ENCODE results near the gene ROBO1.
"Not testable (repeated sequence)": the region's sequence is repeated elsewhere in the genome, so short reads cannot be mapped to it uniquely, and the experiment has no call there.

ROBO1 gene

DNA sequence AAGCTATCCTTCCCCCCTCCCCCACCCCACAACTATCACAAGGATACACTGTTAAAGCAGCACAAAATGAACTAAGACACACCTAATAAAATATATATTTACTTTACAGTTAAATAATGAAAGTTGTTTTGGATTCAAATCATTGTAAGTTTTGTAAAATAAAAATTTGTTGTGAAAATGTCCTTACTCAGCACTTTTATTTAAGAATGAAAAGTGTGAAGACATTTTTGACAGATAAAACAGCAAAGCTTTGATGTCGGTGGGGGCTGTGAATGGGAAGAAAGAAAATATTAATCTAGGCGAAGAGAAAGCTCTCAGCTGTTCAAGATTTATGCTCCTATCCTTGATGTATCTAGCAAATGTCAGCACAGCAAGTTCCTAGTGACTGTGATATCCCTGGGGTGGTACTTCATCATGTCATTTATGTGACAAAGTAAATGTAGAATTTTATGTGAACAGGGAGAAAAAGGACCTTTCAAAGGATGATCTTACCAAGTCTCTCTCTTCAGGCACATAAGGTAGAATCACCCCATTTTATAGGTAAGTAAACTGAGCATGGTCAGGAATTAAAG, 216.4 kb downstream of the ROBO1 start:
- DNase-seq (ENCODE audit: low spot score) = no peak

DNA sequence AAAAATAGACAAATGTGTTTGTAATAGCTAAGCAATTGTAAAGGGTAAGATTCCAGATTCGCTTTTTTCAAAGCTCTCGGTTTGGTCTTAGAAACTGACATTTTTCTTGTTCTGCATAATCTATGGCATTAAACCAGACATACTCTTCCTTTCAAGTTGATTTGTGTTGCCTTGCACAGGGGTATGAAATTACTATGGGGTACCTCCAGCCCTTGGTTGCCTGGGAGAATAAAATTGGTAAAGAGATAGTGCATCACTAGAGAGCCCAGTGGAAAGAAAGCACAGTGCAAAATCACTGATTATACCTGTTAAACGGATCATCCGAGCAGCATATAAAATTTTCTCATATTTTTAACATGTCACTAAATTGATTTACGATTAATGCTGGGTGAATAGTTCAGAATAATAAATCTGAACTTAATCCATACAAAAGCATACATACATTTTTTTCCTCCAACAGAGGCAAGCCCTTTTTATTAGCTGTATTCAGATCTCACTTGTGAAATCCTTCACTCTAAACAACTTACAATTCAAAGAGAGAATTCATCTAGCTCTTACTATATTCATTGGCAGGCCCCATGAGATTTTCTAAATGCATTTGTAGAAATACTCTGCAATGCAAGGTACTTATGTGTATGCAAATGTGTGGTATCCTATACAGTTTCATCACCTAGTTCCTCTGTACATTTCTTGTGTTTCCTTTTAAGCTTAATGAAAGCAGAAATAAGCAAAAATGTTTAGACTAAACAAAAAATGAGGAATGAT, 224.4 kb downstream of the ROBO1 start:
- no peak for DNase-seq (ENCODE audit: low spot score)

DNA sequence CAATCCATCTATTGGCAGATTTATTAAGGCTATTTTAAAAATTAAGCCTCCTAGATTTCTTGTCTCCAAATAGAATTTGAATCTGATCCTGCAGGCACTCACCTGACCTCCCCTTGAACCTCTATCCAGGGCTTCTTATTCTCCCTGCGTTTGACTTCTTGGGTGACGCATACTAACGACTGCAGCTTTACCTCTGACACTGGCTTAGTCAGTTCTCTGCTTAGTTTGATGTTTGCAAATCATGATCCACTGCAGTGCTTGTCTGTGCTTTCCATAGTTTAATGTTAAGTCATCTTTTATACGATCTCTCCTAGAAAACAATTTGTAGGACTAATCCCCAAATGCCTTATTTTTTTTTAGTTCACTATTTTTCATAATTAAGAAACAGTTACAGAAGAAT, 233.1 kb downstream of the ROBO1 start:
- peak; percentile 36 for DNase-seq (ENCODE audit: low spot score)

DNA sequence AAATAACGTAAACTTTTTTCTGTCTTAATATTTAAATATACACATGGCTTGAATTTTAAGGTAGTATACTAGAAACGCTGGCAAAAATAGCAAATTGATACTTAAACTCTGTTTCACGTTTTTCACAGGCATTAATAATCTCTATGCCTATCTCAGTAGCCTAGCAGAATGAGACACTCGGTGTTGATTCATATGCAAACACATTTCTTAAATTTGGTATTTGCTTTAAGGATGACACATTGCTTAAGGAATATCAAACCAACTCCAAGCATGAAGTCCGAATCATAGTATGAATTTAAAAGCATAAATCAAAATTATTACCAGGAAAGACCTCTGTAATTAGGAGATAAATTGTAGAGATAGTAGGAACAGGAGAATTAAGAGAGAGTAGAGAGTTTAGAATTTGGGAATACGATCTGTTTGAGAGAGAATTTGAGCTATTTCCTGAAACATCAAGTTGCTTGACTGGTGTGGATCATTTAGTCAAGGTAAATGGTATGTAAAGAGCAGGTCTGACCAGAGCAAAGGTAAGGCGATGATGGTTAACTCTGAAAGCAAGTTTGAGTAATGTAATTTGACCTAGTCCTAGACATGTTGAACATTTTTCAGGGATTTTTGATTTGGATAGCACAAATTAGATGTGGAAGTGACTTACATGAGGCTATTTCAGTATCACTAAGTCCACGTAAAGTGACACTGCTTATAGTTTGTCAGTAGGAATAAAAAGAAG, 236.1 kb downstream of the ROBO1 start:
- DNase-seq (ENCODE audit: low spot score) = no peak

DNA sequence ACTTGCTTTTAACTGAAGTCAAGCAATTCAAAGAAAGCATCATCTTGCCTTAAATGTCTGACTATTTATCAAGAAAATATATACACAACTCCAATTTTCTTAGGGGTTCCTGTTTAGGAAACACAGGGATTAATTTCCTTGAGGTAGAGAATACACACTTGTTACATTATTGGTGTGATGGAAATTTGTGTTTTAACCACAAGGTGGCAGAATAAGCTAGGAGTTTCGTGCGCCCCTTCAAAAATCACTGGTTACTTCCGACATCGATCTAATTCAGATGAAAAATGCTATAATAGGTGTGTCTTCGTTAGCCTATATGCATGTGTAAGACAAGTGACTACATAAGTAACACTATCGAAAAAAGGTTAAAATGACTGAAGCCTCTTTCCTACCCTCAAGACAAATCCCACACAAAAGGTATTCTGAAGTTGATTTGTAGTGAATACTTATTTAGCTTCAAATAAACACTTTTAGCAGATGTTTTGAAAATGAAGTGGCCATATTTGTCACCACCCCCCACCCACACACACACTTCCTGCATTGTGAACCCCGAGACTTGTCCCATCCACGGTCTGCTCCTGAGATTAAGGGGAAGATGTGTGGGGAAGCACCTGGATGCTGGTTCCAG, 246.5 kb downstream of the ROBO1 start:
- DNase-seq (ENCODE audit: low spot score) = peak; percentile 60

DNA sequence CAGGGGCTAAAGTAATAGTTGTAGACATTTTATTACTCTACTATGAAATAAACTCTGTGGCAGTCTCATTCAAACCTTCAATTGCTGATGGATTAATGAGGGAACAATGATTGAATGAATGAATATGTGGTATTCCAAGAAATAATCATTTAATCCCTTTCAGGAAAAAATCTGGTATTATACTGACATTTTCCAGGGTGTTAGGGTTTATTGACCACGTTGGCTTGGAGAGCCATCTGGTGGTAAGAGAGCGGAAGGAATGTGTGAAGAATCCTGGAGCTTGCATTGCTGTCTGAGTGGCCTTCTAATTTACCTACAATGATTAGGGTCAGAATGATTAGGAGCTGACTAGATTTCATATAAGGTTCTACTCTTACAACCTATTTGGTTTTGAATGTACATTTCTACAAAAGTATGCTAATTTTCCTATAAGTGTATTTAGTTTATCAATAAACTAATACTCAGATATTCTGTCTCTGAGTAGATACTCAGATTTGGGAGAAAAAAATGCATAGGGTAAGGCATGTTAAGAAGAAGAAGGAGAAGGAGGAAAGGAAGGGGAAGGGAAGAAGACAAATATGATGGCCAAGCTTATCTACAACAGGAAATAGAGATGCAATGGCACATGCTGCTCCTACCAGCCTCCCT, 249.9 kb downstream of the ROBO1 start:
- DNase-seq (ENCODE audit: low spot score) = peak; percentile 47

DNA sequence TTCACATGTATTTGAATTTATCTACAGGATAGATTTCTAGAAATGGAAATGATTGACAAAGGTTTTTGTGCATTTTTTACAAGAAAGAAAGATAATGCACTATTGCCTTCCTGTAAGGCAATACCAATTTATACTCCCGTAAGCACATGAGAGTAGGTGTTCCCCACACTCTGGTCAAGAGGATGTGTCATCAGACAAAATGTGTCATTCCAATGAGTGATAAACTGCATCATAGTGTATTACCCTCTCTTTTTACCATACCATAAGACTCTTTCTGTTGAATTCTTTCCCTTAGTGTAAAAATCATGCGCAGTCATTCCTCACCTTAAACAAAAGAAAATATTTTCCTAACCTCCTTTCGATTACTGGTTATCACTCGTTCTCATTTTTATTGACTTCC, 251.0 kb downstream of the ROBO1 start:
- DNase-seq (ENCODE audit: low spot score) = peak; percentile 34

DNA sequence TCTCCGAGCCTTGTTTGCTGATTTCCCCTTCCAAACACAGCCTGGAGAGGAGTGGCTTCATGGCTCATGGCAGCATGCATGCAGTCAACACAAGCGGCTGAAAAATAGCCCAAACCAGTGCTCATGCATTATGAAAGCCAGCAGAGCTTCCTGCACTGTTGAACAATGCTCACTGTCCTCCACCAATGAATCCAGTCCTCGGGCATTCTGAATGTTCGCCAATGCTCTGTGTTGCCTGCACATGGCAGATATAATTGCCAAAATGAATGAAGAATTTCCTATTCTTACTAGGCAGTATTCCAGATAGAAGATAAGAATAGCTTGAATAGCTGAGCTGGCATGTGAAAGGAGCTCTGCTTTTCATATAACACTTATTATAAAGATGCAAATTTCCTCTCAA, 252.7 kb downstream of the ROBO1 start:
- DNase-seq (ENCODE audit: low spot score) = no peak

DNA sequence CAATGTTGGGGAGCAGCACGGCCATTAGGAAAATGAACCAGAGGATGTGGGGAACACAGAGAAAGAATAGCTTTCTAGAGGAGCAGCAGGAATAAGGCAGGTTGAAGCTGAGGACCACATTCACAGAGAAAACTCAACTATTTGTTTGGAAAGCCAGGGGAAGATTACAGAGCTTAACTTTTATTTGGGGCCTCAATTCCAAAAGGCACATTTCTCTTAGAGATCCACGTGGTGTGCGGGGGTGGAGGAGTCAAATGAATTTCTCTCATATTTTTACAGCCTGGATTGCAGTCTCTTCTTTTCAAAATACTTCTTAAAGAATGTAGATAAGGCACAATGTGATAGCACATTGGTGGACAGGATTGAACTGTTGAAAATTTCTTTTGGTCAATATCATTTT, 253.7 kb downstream of the ROBO1 start:
- DNase-seq (ENCODE audit: low spot score) = no peak

DNA sequence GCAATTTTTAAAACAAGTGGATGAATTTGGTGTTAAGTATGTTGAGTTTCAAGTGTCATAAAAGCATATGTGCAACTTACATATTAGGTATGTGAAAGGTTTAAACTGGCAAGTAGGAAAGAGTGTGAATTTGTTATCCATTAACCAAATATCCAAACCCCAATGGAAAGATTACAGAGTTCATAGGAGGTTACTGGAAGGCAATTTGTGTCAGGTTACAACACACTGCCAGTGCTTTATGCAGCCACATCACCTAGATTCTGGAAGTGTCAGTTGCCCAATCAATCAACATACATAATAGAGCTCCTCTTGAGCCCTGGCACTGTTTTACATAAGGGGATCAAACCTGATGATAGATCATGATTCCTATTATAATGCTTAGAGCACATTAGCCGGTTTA, 261.0 kb downstream of the ROBO1 start:
- no peak for DNase-seq (ENCODE audit: low spot score)

DNA sequence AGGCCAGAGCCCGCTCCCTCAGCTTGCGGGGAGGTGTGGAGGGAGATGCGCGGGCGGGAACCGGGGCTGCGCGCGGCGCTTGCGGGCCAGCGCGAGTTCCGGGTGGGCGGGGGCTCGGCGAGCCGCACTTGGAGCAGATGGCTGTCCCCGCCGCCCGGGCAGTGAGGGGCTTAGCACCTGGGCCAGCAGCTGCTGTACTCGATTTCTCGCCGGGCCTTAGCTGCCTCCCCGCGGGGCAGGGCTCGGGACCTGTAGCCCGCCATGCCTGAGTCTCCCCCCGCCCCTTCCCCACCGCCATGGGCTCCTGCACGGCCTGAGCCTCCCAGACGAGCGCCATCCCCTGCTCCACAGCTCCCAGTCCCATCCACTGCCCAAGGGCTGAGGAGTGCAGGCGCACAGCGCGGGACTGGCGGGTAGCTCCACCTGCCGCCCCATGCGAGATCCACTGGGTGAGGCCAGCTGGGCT, 265.5 kb downstream of the ROBO1 start:
- not testable (repeated sequence) for DNase-seq (ENCODE audit: low spot score)

DNA sequence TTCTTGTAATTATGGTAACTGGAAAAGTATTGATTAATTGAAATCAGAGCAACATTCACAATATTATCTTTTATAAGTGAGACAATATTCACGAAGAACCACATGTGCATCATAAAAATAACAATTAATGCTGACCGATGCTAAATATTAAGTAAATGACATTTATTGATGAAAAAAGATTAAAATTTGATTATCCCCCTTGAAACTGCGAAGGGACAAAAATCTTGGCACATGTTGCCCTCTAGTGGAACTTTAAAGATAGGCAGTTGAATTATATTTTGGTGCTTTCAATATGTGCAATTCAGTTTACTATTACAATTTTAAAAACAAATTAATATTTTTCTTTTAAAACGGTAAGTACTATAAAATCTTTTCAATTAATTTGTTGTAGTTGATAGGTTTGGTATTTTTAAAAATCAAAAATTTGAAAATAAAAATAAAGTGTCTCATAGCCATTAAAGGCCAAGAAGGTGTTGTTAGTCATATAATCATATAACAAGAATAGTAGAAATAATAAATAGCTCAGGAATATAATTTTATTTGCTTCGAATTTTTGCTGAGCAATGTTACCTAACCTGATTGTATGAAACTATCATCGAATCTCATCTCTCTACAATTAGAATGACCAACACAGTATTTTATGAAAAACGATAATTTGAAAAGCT, 270.2 kb downstream of the ROBO1 start:
- DNase-seq (ENCODE audit: low spot score) = peak; percentile 34

DNA sequence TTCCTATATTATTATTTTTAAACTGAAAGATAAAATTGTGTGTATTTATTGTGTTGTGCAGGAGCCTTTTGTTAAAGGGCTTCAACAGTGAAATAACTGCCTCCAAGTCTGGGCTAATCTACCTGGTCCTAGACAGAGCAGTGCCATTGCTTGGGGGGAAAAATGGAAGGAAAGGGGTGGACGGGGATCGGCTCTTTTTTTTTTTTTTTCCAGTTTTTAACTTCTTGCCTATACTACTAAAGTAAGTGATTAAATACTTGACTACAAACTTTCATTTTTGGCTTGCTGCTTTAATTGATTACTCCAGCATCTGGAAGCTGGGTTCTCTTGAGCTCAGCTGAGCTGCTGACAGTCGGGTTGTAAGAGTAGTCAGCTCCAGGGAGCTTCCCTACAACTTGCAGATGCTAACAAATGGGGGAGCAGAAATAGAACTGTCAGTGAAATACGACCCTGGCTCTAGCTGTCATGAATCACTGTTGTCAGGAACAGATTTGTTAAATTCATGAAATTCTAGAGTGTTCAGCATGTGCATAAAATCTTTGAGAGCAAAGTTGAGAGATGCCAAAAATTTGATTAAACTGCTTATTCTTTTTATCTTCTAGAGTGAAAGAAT, 276.7 kb downstream of the ROBO1 start:
- DNase-seq (ENCODE audit: low spot score) = no peak

DNA sequence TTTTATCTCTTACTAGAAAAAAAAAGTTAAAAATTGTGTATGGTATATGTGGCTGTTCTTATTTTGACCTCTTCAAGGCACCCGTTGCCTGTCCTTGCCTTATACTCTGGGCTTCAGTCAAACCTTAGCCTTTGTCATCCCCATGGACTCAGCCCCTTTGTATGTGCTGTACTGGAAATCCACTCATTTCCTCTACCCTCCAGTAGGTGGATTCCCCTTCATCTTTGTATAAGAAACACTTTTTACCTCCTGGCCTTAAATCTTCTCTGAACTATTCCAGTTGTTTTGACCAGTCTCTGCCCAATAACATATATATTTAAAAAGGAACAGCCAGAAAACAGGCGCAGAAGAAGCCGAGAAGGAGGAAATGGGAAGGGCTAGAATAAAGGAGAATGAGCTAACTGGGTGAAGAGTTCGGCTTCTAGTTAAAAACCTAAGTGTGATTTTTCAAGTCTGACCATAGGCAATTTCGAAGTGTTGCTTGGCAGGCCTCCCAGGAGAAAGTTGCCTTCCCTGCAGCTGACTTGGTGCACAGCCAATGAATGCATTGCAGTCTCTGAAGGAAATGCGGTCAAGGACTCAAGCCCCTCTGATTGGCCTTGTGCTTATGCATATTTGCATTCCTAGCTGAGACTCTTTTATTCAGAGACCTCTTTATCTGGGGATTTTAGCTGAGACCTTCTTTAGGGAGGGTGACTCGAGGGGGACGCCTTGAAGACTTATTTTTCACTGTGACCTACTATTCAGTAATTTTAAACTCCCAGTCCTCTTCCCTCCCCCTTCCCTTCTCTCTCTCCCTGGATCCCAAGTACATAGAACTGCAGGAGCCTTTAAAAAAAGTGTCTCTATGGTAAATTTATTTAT, 277.4 kb downstream of the ROBO1 start:
- DNase-seq (ENCODE audit: low spot score) = peak; percentile 38

DNA sequence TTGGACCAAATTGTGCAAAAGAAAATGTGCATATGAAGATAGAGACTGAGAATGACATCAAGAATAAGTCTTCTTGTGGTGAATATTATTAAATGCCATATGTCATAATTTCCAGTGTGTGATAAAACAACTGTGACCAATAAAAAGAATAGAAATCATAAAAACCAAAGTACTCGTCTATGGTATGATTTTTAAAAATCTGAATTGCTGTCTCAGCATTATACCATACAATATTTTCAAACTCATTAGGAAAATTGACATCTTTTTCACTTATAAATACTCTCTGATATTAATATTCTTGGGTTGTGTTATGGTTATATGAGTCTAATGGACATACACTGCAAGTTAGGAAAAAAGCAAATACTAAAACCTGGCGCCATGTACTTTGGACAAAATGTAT, 279.4 kb downstream of the ROBO1 start:
- DNase-seq (ENCODE audit: low spot score) = no peak

DNA sequence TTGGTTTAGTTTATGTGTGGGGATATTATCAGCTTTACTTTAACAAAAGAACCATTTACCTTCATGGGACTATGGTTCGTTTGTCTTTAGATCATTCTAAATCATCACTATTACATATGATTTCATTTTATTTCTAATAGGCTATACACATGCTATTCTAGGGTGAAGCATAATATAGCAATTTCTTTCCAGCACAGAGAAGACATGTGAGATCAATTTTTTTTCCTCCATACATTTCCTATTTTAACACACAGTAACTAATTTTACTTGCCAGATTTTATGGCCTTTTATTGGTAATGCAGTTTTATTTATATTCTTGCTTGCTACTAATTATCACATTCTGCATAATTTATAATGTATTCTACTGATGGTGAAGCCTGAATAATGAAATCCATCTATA, 287.1 kb downstream of the ROBO1 start:
- DNase-seq (ENCODE audit: low spot score) = no peak

DNA sequence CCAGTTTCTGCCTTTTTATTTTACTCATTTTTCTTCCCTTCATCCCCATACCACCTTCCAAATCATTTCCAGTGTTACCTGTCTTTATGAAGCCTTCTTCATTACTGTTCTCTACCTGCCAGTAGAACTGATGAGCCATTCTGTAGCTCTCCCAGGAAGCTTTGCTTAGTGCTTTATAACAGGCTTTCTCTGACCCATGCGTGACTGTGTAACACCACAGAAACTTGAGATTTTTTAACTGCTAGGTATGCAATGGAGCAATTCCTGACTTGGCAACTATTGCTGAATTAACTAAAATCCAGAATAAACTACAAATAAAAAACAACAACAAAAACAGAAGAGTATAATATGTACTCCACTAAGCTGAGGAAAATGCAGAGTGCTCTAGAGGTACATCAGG, 289.2 kb downstream of the ROBO1 start:
- no peak for DNase-seq (ENCODE audit: low spot score)

DNA sequence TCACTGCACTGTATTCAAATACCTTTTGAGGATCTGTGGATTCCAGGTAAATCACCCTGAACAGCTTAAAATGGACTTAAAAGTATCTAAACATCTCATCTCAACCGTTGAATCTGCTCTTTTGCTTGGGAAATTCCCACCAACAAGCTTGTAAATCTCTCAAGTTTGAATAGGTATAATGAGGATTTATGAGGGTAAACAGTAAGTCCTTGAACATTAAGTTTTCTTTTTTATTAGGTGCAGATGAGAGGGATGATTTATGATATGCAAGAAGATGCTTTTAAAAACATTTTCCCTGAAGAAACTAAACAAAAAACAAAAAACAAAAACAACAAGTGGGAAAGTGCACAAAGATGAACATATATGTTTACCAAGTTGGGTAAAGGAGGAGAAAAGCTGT, 290.6 kb downstream of the ROBO1 start:
- DNase-seq (ENCODE audit: low spot score) = no peak

DNA sequence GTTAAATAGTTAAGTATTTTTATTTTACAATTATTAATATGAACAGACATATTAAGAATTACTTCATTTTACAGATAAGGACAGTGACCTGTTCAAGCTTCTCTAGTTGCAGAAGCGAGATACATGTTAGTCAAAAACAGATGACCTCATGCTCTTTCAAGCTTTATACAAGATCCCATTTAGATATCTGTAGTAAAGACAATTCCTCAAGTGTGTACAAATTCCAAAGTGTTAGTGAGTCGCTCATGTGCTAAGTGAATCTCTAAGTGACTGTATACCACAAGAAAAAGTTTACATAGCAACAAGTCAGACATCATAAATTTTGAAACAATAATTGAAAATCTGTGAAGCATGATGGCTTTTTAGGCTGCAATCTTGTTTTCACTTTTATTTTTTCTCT, 293.8 kb downstream of the ROBO1 start:
- DNase-seq (ENCODE audit: low spot score) = peak; percentile 24

DNA sequence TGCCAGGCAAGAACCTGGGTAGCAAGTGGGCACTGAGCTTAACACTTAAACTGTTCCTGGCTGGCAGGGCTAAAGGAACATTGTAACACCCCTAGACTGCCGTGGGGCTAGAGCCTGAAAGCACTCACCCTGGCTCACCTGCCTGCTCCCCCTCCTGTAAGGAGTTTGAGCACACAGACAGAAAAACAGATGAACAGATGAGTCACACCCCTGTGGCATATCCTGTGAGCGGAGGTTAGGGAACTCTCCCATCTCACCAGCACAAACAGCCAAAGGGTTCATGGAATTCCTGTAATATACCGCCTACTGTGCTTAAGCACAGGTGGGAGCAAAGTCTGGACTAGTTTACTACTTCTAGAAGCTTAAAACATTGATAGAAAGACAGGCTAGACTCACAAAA, 300.1 kb downstream of the ROBO1 start:
- no peak for DNase-seq (ENCODE audit: low spot score)

Data from RKO (cell line).